ENCODE results near the gene RBP5.

DNA sequence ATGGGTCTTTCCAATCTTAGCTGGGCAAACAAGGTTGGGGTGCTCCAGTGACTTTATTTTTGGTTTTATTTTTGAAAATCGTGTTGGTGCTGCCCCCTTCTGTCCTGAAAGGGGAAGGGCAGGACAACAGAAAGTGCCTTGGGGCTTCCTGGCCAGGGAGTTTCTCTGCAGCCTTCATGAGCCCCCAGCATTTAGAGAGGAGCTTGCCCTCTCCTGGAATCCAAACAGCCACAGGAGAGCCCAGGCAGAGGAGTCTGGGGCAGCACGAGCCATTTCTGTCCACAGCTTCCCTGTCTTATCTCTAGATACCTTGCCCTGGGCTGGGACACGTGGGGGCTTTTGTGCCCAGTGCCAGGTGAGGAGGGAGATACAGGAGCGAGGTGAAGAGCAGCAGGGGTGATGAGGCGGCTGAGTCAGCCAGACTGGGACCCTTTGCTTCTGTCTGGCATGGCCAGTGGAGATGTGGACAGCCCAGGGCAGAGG lies 15.3 kb downstream of the RBP5 start:
- TF ChIP-seq SMC3 (IDR thresholded peaks at IDR 0.05; ENCODE audit: borderline replicate concordance, low read length): peak; percentile 53; the same call in 1 of the 2 replicates
- TF ChIP-seq SIN3A (IDR thresholded peaks at IDR 0.05; ENCODE audit: low read depth, low read length): no peak
- TF ChIP-seq, protein P1, sequence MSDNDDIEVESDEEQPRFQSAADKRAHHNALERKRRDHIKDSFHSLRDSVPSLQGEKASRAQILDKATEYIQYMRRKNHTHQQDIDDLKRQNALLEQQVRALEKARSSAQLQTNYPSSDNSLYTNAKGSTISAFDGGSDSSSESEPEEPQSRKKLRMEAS (IDR thresholded peaks at IDR 0.05; ENCODE audit: low read depth, low read length): no peak
- no peak for TF ChIP-seq JUNB (IDR thresholded peaks at IDR 0.05)
- TF ChIP-seq, protein P2, sequence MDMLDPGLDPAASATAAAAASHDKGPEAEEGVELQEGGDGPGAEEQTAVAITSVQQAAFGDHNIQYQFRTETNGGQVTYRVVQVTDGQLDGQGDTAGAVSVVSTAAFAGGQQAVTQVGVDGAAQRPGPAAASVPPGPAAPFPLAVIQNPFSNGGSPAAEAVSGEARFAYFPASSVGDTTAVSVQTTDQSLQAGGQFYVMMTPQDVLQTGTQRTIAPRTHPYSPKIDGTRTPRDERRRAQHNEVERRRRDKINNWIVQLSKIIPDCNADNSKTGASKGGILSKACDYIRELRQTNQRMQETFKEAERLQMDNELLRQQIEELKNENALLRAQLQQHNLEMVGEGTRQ (IDR thresholded peaks at IDR 0.05; ENCODE audit: borderline replicate concordance, low read depth, low read length): no peak
- no peak for TF ChIP-seq RUNX3 (IDR thresholded peaks at IDR 0.05; ENCODE audit: low read length)
- no peak for TF ChIP-seq ZNF274 (IDR thresholded peaks at IDR 0.05; ENCODE audit: insufficient read depth, insufficient read length)
- TF ChIP-seq, protein P3, sequence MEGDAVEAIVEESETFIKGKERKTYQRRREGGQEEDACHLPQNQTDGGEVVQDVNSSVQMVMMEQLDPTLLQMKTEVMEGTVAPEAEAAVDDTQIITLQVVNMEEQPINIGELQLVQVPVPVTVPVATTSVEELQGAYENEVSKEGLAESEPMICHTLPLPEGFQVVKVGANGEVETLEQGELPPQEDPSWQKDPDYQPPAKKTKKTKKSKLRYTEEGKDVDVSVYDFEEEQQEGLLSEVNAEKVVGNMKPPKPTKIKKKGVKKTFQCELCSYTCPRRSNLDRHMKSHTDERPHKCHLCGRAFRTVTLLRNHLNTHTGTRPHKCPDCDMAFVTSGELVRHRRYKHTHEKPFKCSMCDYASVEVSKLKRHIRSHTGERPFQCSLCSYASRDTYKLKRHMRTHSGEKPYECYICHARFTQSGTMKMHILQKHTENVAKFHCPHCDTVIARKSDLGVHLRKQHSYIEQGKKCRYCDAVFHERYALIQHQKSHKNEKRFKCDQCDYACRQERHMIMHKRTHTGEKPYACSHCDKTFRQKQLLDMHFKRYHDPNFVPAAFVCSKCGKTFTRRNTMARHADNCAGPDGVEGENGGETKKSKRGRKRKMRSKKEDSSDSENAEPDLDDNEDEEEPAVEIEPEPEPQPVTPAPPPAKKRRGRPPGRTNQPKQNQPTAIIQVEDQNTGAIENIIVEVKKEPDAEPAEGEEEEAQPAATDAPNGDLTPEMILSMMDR (IDR thresholded peaks at IDR 0.05 in 2 of 3, conservative IDR thresholded peaks at IDR 0.05 in 1 of 3; ENCODE audit: control insufficient read depth in 2 of 3, extremely low read depth in 1 of 3, insufficient read depth in 1 of 3, low read depth in 3 of 3, low read length in 3 of 3): peak; percentile 78 to 84 (median 80)
- TF ChIP-seq RFX5 (IDR thresholded peaks at IDR 0.05; ENCODE audit: low read depth, low read length): no peak
- no peak for TF ChIP-seq POLR2A (IDR thresholded peaks at IDR 0.05; ENCODE audit: low read depth, low read length)
- TF ChIP-seq, protein P4, sequence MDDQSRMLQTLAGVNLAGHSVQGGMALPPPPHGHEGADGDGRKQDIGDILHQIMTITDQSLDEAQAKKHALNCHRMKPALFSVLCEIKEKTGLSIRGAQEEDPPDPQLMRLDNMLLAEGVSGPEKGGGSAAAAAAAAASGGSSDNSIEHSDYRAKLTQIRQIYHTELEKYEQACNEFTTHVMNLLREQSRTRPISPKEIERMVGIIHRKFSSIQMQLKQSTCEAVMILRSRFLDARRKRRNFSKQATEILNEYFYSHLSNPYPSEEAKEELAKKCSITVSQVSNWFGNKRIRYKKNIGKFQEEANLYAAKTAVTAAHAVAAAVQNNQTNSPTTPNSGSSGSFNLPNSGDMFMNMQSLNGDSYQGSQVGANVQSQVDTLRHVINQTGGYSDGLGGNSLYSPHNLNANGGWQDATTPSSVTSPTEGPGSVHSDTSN (IDR thresholded peaks at IDR 0.05; ENCODE audit: insufficient replicate concordance, low read depth, low read length): no peak
- TF ChIP-seq, protein P5, sequence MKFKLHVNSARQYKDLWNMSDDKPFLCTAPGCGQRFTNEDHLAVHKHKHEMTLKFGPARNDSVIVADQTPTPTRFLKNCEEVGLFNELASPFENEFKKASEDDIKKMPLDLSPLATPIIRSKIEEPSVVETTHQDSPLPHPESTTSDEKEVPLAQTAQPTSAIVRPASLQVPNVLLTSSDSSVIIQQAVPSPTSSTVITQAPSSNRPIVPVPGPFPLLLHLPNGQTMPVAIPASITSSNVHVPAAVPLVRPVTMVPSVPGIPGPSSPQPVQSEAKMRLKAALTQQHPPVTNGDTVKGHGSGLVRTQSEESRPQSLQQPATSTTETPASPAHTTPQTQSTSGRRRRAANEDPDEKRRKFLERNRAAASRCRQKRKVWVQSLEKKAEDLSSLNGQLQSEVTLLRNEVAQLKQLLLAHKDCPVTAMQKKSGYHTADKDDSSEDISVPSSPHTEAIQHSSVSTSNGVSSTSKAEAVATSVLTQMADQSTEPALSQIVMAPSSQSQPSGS (IDR thresholded peaks at IDR 0.05; ENCODE audit: low read length): no peak
- no peak for TF ChIP-seq HDAC2 (IDR thresholded peaks at IDR 0.05)
